H1 (cell line): ENCODE results near the gene SLC9A3. TPM values are rescaled to one million over a fixed set of nuclear protein-coding genes. Genes with fewer than 3 reads are reported as not detected.

Source experiments
- EGR1 ChIP-seq: IDR thresholded peaks from 2 replicates; pipeline ENCODE4 v1.6.1; 2011; ENCODE audit warnings: low read depth, low read length, borderline replicate concordance
- EZH2 ChIP-seq: fragments of 200-600 bp; sonication (generic); IDR thresholded peaks from 2 replicates; pipeline ENCODE4 v1.7.1; 2012; ENCODE audit warnings: low read depth, mild to moderate bottlenecking, moderate library complexity, low read length, inconsistent platforms; ENCODE audit not compliant: severe bottlenecking
- GTF2F1 ChIP-seq: IDR thresholded peaks from 2 replicates; pipeline ENCODE4 v1.6.1; 2012; ENCODE audit warnings: low read depth, low read length, improper control_type of control experiment, borderline replicate concordance
- KDM4A ChIP-seq: IDR thresholded peaks from one replicate; pipeline ENCODE4 v1.7.1; 2012; ENCODE audit warnings: low read depth, mild to moderate bottlenecking, moderate library complexity, low read length, inconsistent platforms; ENCODE audit not compliant: severe bottlenecking
- RFX5 ChIP-seq: IDR thresholded peaks from 2 replicates; pipeline ENCODE4 v1.6.1; 2011; ENCODE audit warnings: low read depth, low read length, improper control_type of control experiment, borderline replicate concordance
- SUZ12 ChIP-seq: fragments of 200-600 bp; sonication (generic); IDR thresholded peaks from 2 replicates; pipeline ENCODE4 v1.6.1; 2012; ENCODE audit warnings: mild to moderate bottlenecking, inconsistent platforms, low read length, moderate library complexity, mixed read lengths
- TAF7 ChIP-seq: optimal IDR thresholded peaks from 2 replicates; pipeline ENCODE3; 2011; ENCODE audit warnings: low read depth, mild to moderate bottlenecking, inconsistent platforms, low read length, moderate library complexity, borderline replicate concordance
- YY1 ChIP-seq: IDR thresholded peaks from 2 replicates; pipeline ENCODE4 v1.6.1; 2011; ENCODE audit warnings: low read depth, mild to moderate bottlenecking, low read length
- polyA plus RNA-seq, 7 experiments: library from polyadenylated mRNA; depleted of rRNA in 3 of 7; stranded (reverse) in 5 of 7; unstranded in 2 of 7; fragments of >200 nt in 5 of 7; fragments of 200-250 nt in 2 of 7; gene quantifications; 1 replicate in 5 of 7; 2 replicates in 1 of 7; 4 replicates in 1 of 7; pipeline versions ENCODE4 v1.2.1 to v1.2.3, GENCODE V29; 2011 to 2013; ENCODE audit warnings: missing spikeins in 2 of 7, mixed read lengths in 2 of 7
- total RNA-seq: library from RNA; stranded (reverse); fragmentation: NEBNext Ultra II Directional; extraction: Animal tissue kit (Norgen Biotek cat#: 25700); gene quantifications from 2 replicates; pipeline ENCODE4 v1.2.1, GENCODE V29; 2021
- TF ChIP-seq, protein P1 (sequence below), 3 experiments: IDR thresholded peaks; 1 replicate in 2 of 3; 2 replicates in 1 of 3; pipeline versions ENCODE4 v1.5.1 to v1.6.1; 2011; ENCODE audit warnings: low read length in 3 of 3, mild to moderate bottlenecking in 3 of 3, inconsistent platforms in 2 of 3, low read depth in 1 of 3, moderate library complexity in 1 of 3; ENCODE audit not compliant: insufficient read depth in 1 of 3; ENCODE audit errors: control extremely low read depth in 1 of 3

Gene SLC9A3
- total and polyA plus RNA-seq, 2 of the 8 experiments (the other 6 are each of a cell fraction or from before 2014, with no cell fraction given), result 0.95 to 1.0 TPM

DNA sequence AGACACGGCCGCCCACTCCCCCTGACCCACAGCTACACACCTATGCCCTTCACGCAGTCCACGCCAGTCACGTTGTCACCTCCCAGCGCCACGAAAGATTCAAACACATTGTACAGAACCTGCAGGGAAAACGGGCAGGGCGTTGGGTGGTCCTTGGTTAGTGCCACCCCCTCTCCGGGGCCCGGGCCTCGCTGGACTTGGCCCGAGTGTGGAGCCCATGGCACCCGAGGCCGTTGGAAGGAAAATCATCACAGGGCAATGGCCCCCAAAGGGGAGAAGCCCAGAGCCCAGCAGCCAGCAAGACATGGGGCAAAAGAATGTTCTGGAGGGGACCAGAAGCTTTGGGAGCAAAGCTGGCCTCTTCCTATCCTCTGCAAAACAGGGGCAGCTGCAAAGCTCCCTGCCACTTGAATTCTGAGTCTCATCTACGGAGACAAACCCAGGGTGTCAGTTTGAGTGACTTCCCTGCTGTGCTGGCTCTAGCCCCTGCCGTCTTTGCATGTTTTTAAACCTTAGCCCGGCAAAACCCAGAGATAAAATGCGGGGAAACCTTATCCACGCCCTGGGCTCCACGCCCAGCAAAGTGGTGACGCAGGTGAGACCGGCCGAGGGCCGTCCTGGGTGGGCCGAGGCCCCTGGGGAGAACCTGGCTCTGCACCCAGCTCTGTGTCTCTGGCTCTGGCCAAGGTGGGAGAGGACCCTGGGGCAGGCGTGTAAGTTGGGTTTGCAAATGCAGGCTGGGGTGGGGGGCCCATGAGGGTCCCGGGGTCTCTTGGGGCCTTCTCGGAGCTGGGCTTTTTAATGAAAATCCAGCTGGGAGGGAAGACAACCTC, 38.9 kb downstream of the SLC9A3 start (continued):
- TF ChIP-seq EZH2 (no peak), KDM4A (no peak), EGR1 (no peak), TAF7 (no peak), RFX5 (no peak), YY1 (no peak), SUZ12 (no peak), GTF2F1 (no peak)
- TF ChIP-seq, protein P1, sequence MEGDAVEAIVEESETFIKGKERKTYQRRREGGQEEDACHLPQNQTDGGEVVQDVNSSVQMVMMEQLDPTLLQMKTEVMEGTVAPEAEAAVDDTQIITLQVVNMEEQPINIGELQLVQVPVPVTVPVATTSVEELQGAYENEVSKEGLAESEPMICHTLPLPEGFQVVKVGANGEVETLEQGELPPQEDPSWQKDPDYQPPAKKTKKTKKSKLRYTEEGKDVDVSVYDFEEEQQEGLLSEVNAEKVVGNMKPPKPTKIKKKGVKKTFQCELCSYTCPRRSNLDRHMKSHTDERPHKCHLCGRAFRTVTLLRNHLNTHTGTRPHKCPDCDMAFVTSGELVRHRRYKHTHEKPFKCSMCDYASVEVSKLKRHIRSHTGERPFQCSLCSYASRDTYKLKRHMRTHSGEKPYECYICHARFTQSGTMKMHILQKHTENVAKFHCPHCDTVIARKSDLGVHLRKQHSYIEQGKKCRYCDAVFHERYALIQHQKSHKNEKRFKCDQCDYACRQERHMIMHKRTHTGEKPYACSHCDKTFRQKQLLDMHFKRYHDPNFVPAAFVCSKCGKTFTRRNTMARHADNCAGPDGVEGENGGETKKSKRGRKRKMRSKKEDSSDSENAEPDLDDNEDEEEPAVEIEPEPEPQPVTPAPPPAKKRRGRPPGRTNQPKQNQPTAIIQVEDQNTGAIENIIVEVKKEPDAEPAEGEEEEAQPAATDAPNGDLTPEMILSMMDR (IDR thresholded peaks at IDR 0.05; ENCODE audit: control extremely low read depth in 1 of 3, insufficient read depth in 1 of 3, low read depth in 1 of 3, low read length in 3 of 3), result no peak
